ENCODE measurements around the gene FZD10. TPM values are rescaled to one million over a fixed set of nuclear protein-coding genes. Genes with fewer than 3 reads are reported as not detected.

Gene FZD10
- total and polyA plus RNA-seq, 2 donors, result 0.37 to 0.57 TPM

- Histone ChIP-seq H3K27me3 (ENCODE audit: control insufficient read depth in 2 of 2, insufficient read depth in 1 of 2, low read length in 1 of 2) (peaks cover 64 to 76% of the 10 kb centered on the region in 2 donors), H3K36me3 (ENCODE audit: control insufficient read depth in 2 of 2, insufficient read depth in 2 of 2, low read length in 1 of 2) (no peaks in the 10 kb centered on the region), H3K27ac (ENCODE audit: low read depth in 1 of 2, low read length in 1 of 2) (no peak overlapping the region), H3K4me3 (ENCODE audit: low read length in 2 of 2) (no peak overlapping the region), H3K4me1 (ENCODE audit: control insufficient read depth in 2 of 2, insufficient read depth in 2 of 2, low read length in 2 of 2) (peaks cover 0 to 3% of the 10 kb centered on the region in 2 donors), H3K9me3 (ENCODE audit: control insufficient read depth in 2 of 2, insufficient read depth in 1 of 2, low read length in 1 of 2) (peaks cover 0 to 2% of the 10 kb centered on the region in 2 donors)
- 10% methylated on average over 18 of the region's 18 CpGs for WGBS
- no peak for DNase-seq (ENCODE audit: low read depth in 6 of 9, low spot score in 9 of 9)
Measured at GRCh38 chr12:130164216-130164542, 1.9 kb downstream of the FZD10 start.

GRCh38 chr12:130164936-130165335, 2.7 kb downstream of the FZD10 start:
- Histone ChIP-seq H3K36me3 (ENCODE audit: control insufficient read depth in 2 of 2, insufficient read depth in 2 of 2, low read length in 1 of 2) (no peaks in the 10 kb centered on the region), H3K9me3 (ENCODE audit: control insufficient read depth in 2 of 2, insufficient read depth in 1 of 2, low read length in 1 of 2) (peaks cover 0 to 2% of the 10 kb centered on the region in 2 donors), H3K27me3 (ENCODE audit: control insufficient read depth in 2 of 2, insufficient read depth in 1 of 2, low read length in 1 of 2) (peaks cover 59 to 68% of the 10 kb centered on the region in 2 donors), H3K4me3 (ENCODE audit: low read length in 2 of 2) (no peak overlapping the region), H3K27ac (ENCODE audit: low read depth in 1 of 2, low read length in 1 of 2) (no peak overlapping the region), H3K4me1 (ENCODE audit: control insufficient read depth in 2 of 2, insufficient read depth in 2 of 2, low read length in 2 of 2) (peaks cover 0 to 3% of the 10 kb centered on the region in 2 donors)
- no peak for DNase-seq (ENCODE audit: low read depth in 6 of 9, low spot score in 9 of 9)
- WGBS, result 25% methylated on average over 5 of the region's 5 CpGs

GRCh38 chr12:130166306-130166705, 4.0 kb downstream of the FZD10 start:
- Histone ChIP-seq H3K36me3 (ENCODE audit: control insufficient read depth in 2 of 2, insufficient read depth in 2 of 2, low read length in 1 of 2) (no peaks in the 10 kb centered on the region), H3K4me1 (ENCODE audit: control insufficient read depth in 2 of 2, insufficient read depth in 2 of 2, low read length in 2 of 2) (peaks cover 0 to 3% of the 10 kb centered on the region in 2 donors), H3K4me3 (ENCODE audit: low read length in 2 of 2) (no peak overlapping the region), H3K27me3 (ENCODE audit: control insufficient read depth in 2 of 2, insufficient read depth in 1 of 2, low read length in 1 of 2) (peaks cover 47 to 55% of the 10 kb centered on the region in 2 donors), H3K9me3 (ENCODE audit: control insufficient read depth in 2 of 2, insufficient read depth in 1 of 2, low read length in 1 of 2) (peaks cover 0 to 1% of the 10 kb centered on the region in 2 donors), H3K27ac (ENCODE audit: low read depth in 1 of 2, low read length in 1 of 2) (no peak overlapping the region)
- WGBS, result 59% methylated on average over 2 of the region's 2 CpGs
- DNase-seq (ENCODE audit: low read depth in 6 of 9, low spot score in 9 of 9), result no peak

- Histone ChIP-seq H3K27me3 (ENCODE audit: control insufficient read depth in 2 of 2, insufficient read depth in 1 of 2, low read length in 1 of 2) (peaks cover 34 to 44% of the 10 kb centered on the region in 2 donors), H3K27ac (ENCODE audit: low read depth in 1 of 2, low read length in 1 of 2) (no peak overlapping the region), H3K4me3 (ENCODE audit: low read length in 2 of 2) (no peak overlapping the region), H3K4me1 (ENCODE audit: control insufficient read depth in 2 of 2, insufficient read depth in 2 of 2, low read length in 2 of 2) (no peaks in the 10 kb centered on the region), H3K36me3 (ENCODE audit: control insufficient read depth in 2 of 2, insufficient read depth in 2 of 2, low read length in 1 of 2) (no peaks in the 10 kb centered on the region), H3K9me3 (ENCODE audit: control insufficient read depth in 2 of 2, insufficient read depth in 1 of 2, low read length in 1 of 2) (peaks cover 0 to 1% of the 10 kb centered on the region in 2 donors)
- DNase-seq (ENCODE audit: low read depth in 6 of 9, low spot score in 9 of 9), result no peak
- WGBS, result 78% methylated on average over 1 of the region's 1 CpG
Measured at GRCh38 chr12:130167537-130167936, 5.3 kb downstream of the FZD10 start.

- Histone ChIP-seq H3K9me3 (ENCODE audit: control insufficient read depth in 2 of 2, insufficient read depth in 1 of 2, low read length in 1 of 2) (peaks cover 0 to 1% of the 10 kb centered on the region in 2 donors), H3K4me1 (ENCODE audit: control insufficient read depth in 2 of 2, insufficient read depth in 2 of 2, low read length in 2 of 2) (no peaks in the 10 kb centered on the region), H3K27ac (ENCODE audit: low read depth in 1 of 2, low read length in 1 of 2) (no peak overlapping the region), H3K4me3 (ENCODE audit: low read length in 2 of 2) (no peak overlapping the region), H3K36me3 (ENCODE audit: control insufficient read depth in 2 of 2, insufficient read depth in 2 of 2, low read length in 1 of 2) (no peaks in the 10 kb centered on the region), H3K27me3 (ENCODE audit: control insufficient read depth in 2 of 2, insufficient read depth in 1 of 2, low read length in 1 of 2) (peaks cover 17 to 28% of the 10 kb centered on the region in 2 donors)
- 25% methylated on average over 6 of the region's 6 CpGs for WGBS
- no peak for DNase-seq (ENCODE audit: low read depth in 6 of 9, low spot score in 9 of 9)
Measured at GRCh38 chr12:130169256-130169655, 7.0 kb downstream of the FZD10 start.

- Histone ChIP-seq H3K27ac (ENCODE audit: low read depth in 1 of 2, low read length in 1 of 2) (no peak overlapping the region), H3K4me1 (ENCODE audit: control insufficient read depth in 2 of 2, insufficient read depth in 2 of 2, low read length in 2 of 2) (no peaks in the 10 kb centered on the region), H3K36me3 (ENCODE audit: control insufficient read depth in 2 of 2, insufficient read depth in 2 of 2, low read length in 1 of 2) (no peaks in the 10 kb centered on the region), H3K27me3 (ENCODE audit: control insufficient read depth in 2 of 2, insufficient read depth in 1 of 2, low read length in 1 of 2) (peaks cover 10 to 22% of the 10 kb centered on the region in 2 donors), H3K4me3 (ENCODE audit: low read length in 2 of 2) (no peak overlapping the region), H3K9me3 (ENCODE audit: control insufficient read depth in 2 of 2, insufficient read depth in 1 of 2, low read length in 1 of 2) (no peaks in the 10 kb centered on the region)
- no peak for DNase-seq (ENCODE audit: low read depth in 6 of 9, low spot score in 9 of 9)
- WGBS, result 73% methylated on average over 6 of the region's 6 CpGs
Measured at GRCh38 chr12:130169924-130170323, 7.7 kb downstream of the FZD10 start.

GRCh38 chr12:130170611-130171010, 8.3 kb downstream of the FZD10 start:
- peaks cover 4 to 18% of the 10 kb centered on the region in 2 donors for H3K27me3 ChIP-seq (ENCODE audit: control insufficient read depth in 2 of 2, insufficient read depth in 1 of 2, low read length in 1 of 2)
- H3K4me1 ChIP-seq (ENCODE audit: control insufficient read depth in 2 of 2, insufficient read depth in 2 of 2, low read length in 2 of 2), result no peaks in the 10 kb centered on the region
- no peak for DNase-seq (ENCODE audit: low read depth in 6 of 9, low spot score in 9 of 9)
- WGBS, result 67% methylated on average over 11 of the region's 11 CpGs
- H3K36me3 ChIP-seq (ENCODE audit: control insufficient read depth in 2 of 2, insufficient read depth in 2 of 2, low read length in 1 of 2), result no peaks in the 10 kb centered on the region
- no peak overlapping the region for H3K4me3 ChIP-seq (ENCODE audit: low read length in 2 of 2)
- H3K9me3 ChIP-seq (ENCODE audit: control insufficient read depth in 2 of 2, insufficient read depth in 1 of 2, low read length in 1 of 2), result no peaks in the 10 kb centered on the region
- H3K27ac ChIP-seq (ENCODE audit: low read depth in 1 of 2, low read length in 1 of 2), result no peak overlapping the region

GRCh38 chr12:130177635-130178242, 15.5 kb downstream of the FZD10 start:
- no peaks in the 10 kb centered on the region for H3K4me1 ChIP-seq (ENCODE audit: control insufficient read depth in 2 of 2, insufficient read depth in 2 of 2, low read length in 2 of 2)
- DNase-seq (ENCODE audit: low read depth in 6 of 9, low spot score in 9 of 9), result no peak
- no peak overlapping the region for H3K4me3 ChIP-seq (ENCODE audit: low read length in 2 of 2)
- no peak overlapping the region for H3K27ac ChIP-seq (ENCODE audit: low read depth in 1 of 2, low read length in 1 of 2)
- H3K9me3 ChIP-seq (ENCODE audit: control insufficient read depth in 2 of 2, insufficient read depth in 1 of 2, low read length in 1 of 2), result no peaks in the 10 kb centered on the region
- H3K27me3 ChIP-seq (ENCODE audit: control insufficient read depth in 2 of 2, insufficient read depth in 1 of 2, low read length in 1 of 2), result peaks cover 2 to 9% of the 10 kb centered on the region in 2 donors
- 12% methylated on average over 14 of the region's 14 CpGs for WGBS
- no peaks in the 10 kb centered on the region for H3K36me3 ChIP-seq (ENCODE audit: control insufficient read depth in 2 of 2, insufficient read depth in 2 of 2, low read length in 1 of 2)

GRCh38 chr12:130178282-130178681, 16.0 kb downstream of the FZD10 start:
- Histone ChIP-seq H3K9me3 (ENCODE audit: control insufficient read depth in 2 of 2, insufficient read depth in 1 of 2, low read length in 1 of 2) (no peaks in the 10 kb centered on the region), H3K36me3 (ENCODE audit: control insufficient read depth in 2 of 2, insufficient read depth in 2 of 2, low read length in 1 of 2) (no peaks in the 10 kb centered on the region), H3K27me3 (ENCODE audit: control insufficient read depth in 2 of 2, insufficient read depth in 1 of 2, low read length in 1 of 2) (peaks cover 2 to 9% of the 10 kb centered on the region in 2 donors), H3K27ac (ENCODE audit: low read depth in 1 of 2, low read length in 1 of 2) (no peak overlapping the region), H3K4me3 (ENCODE audit: low read length in 2 of 2) (no peak overlapping the region), H3K4me1 (ENCODE audit: control insufficient read depth in 2 of 2, insufficient read depth in 2 of 2, low read length in 2 of 2) (no peaks in the 10 kb centered on the region)
- 48% methylated on average over 7 of the region's 7 CpGs for WGBS
- DNase-seq (ENCODE audit: low read depth in 6 of 9, low spot score in 9 of 9), result no peak

Measured in thymus (tissue), 11 donors.